HepG2 (cell line): ENCODE results near the gene OPRL1. TPM values are rescaled to one million over a fixed set of nuclear protein-coding genes. Genes with fewer than 3 reads are reported as not detected.
A peak's percentile ranks its signal among the peaks of the same experiment; 100 is the strongest.

Experiments used
- BRD4 ChIP-seq: sonication (generic); formaldehyde crosslinking; IDR thresholded peaks from 2 replicates; pipeline ENCODE4 v1.4.0; 2020; ENCODE audit warnings: missing genetic modification reagents
- ETS1 ChIP-seq: sonication (generic); formaldehyde crosslinking; IDR thresholded peaks from 2 replicates; pipeline ENCODE4 v1.4.0; 2020; ENCODE audit warnings: missing genetic modification reagents
- FOXA3 ChIP-seq: IDR thresholded peaks from 2 replicates; pipeline ENCODE4 v1.6.1; 2016; ENCODE audit warnings: missing genetic modification reagents, missing compliant biosample characterization
- GABPB1 ChIP-seq: IDR thresholded peaks from 2 replicates; pipeline ENCODE4 v1.6.1; 2016; ENCODE audit warnings: mild to moderate bottlenecking, missing genetic modification reagents, moderate library complexity, missing compliant biosample characterization
- HMGA1 ChIP-seq: sonication (generic); formaldehyde crosslinking; conservative IDR thresholded peaks from 2 replicates; pipeline ENCODE4 v1.4.0; 2020; ENCODE audit warnings: missing genetic modification reagents
- HNF1A ChIP-seq, 2 experiments: sonication (generic) in 1 of 2; formaldehyde crosslinking in 1 of 2; IDR thresholded peaks; 2 replicates each; pipeline versions ENCODE4 v1.4.0 to v1.6.1; 2016 to 2020; ENCODE audit warnings: borderline replicate concordance in 1 of 2, low read depth in 1 of 2, mild to moderate bottlenecking in 1 of 2, missing genetic modification reagents in 1 of 2
- KDM4B ChIP-seq: sonication (generic); formaldehyde crosslinking; IDR thresholded peaks from 2 replicates; pipeline ENCODE4 v1.4.0; 2020; ENCODE audit warnings: missing genetic modification reagents
- LRRFIP1 ChIP-seq: sonication (generic); formaldehyde crosslinking; conservative IDR thresholded peaks from 2 replicates; pipeline ENCODE4 v1.4.0; 2020; ENCODE audit warnings: missing genetic modification reagents
- SRY ChIP-seq: sonication (generic); formaldehyde crosslinking; IDR thresholded peaks from 2 replicates; pipeline ENCODE4 v1.8.0; 2022; ENCODE audit warnings: mild to moderate bottlenecking, missing genetic modification reagents
- STAG1 ChIP-seq: sonication (generic); formaldehyde crosslinking; IDR thresholded peaks from 2 replicates; pipeline ENCODE4 v1.4.0; 2020; ENCODE audit warnings: missing genetic modification reagents
- ZKSCAN5 ChIP-seq: sonication (generic); formaldehyde crosslinking; IDR thresholded peaks from 2 replicates; pipeline ENCODE4 v1.5.1; 2020; ENCODE audit warnings: mild to moderate bottlenecking, missing genetic modification reagents
- ZNF18 ChIP-seq: sonication (generic); formaldehyde crosslinking; IDR thresholded peaks from 2 replicates; pipeline ENCODE4 v1.8.0; 2022; ENCODE audit warnings: mild to moderate bottlenecking, missing genetic modification reagents; ENCODE audit not compliant: insufficient replicate concordance
- ZNF367 ChIP-seq: sonication (generic); formaldehyde crosslinking; IDR thresholded peaks from 2 replicates; pipeline ENCODE4 v1.4.0; 2020; ENCODE audit warnings: missing genetic modification reagents, borderline replicate concordance
- ZNF496 ChIP-seq: sonication (generic); formaldehyde crosslinking; IDR thresholded peaks from 2 replicates; pipeline ENCODE4 v1.8.1; 2023; ENCODE audit warnings: mild to moderate bottlenecking, moderate library complexity, missing genetic modification reagents; ENCODE audit not compliant: insufficient replicate concordance
- ZNF574 ChIP-seq: sonication (generic); formaldehyde crosslinking; IDR thresholded peaks from 2 replicates; pipeline ENCODE4 v1.4.0; 2020; ENCODE audit warnings: missing genetic modification reagents
- polyA plus RNA-seq, 8 experiments: library from polyadenylated mRNA; depleted of rRNA in 3 of 8; stranded (reverse) in 7 of 8; unstranded in 1 of 8; fragments of >200 nt; fragmentation: Illumina TruSeq in 4 of 8; extraction: Trizol in 4 of 8; gene quantifications; 2 replicates each; pipeline versions ENCODE4 v1.2.1 to v1.2.3, GENCODE V29; 2011 to 2016; ENCODE audit warnings: low read depth in 4 of 8, missing spikeins in 1 of 8, mixed read lengths in 1 of 8; ENCODE audit not compliant: insufficient read depth in 1 of 8
- total RNA-seq, 5 experiments: library from RNA; depleted of rRNA; stranded (reverse); fragments of >200 nt; fragmentation: Illumina TruSeq; extraction: Trizol; gene quantifications; 2 replicates each; pipeline ENCODE4 v1.2.3, GENCODE V29; 2016; ENCODE audit warnings: low read depth in 1 of 5

Gene OPRL1
- total and polyA plus RNA-seq, 2 of the 13 experiments (the other 11 are each of a cell fraction or from before 2014, with no cell fraction given): 0.35 to 0.71 TPM

GRCh38 chr20:64036346-64037198 is 43.3 kb upstream of the OPRL1 start (continued):
- TF ChIP-seq LRRFIP1: no peak
- no peak for TF ChIP-seq ETS1 (CRISPR knock-in tag)
- TF ChIP-seq KDM4B (CRISPR knock-in tag): no peak; the same call in 1 of the 2 replicates
- peak; percentile 37; the same call in 1 of the 2 replicates for TF ChIP-seq SRY (CRISPR knock-in tag)
- no peak; the same call in 1 of the 2 replicates for TF ChIP-seq FOXA3 (CRISPR knock-in tag)
- no peak for TF ChIP-seq HMGA1
- no peak for TF ChIP-seq ZKSCAN5 (CRISPR knock-in tag)
- TF ChIP-seq BRD4 (CRISPR knock-in tag): peak; percentile 69
- TF ChIP-seq ZNF367: no peak
- no peak for TF ChIP-seq ZNF496 (CRISPR knock-in tag)
- no peak for TF ChIP-seq HNF1A (IDR thresholded peaks at IDR 0.05; ENCODE audit: low read depth)
- TF ChIP-seq HNF1A (CRISPR knock-in tag; IDR thresholded peaks at IDR 0.05; ENCODE audit: borderline replicate concordance): peak; percentile 5; the same call in 1 of the 2 replicates
- TF ChIP-seq GABPB1: no peak; the same call in 1 of the 2 replicates
- no peak for TF ChIP-seq STAG1
- peak; percentile 25 for TF ChIP-seq ZNF18 (CRISPR knock-in tag)
- TF ChIP-seq ZNF574 (CRISPR knock-in tag): no peak; the same call in 1 of the 2 replicates
